GM12865 (cell line): Measurements from ENCODE around the gene PRODH.

Experiments
- DNase-seq: peaks from one replicate; pipeline ENCODE4 v3.0.0; 2010; ENCODE audit warnings: low read depth
- H3K4me3 ChIP-seq: 2 replicates; pipeline ENCODE4 v1.5.1; 2011; ENCODE audit warnings: mild to moderate bottlenecking, low read depth, low read length, control low read depth
- TF ChIP-seq, protein P1 (sequence below): IDR thresholded peaks from 2 replicates; pipeline ENCODE4 v1.5.1; 2011; ENCODE audit warnings: low read length, control low read depth, low read depth, inconsistent platforms; ENCODE audit not compliant: insufficient read depth; ENCODE audit errors: missing control alignments

Gene PRODH, protein sequence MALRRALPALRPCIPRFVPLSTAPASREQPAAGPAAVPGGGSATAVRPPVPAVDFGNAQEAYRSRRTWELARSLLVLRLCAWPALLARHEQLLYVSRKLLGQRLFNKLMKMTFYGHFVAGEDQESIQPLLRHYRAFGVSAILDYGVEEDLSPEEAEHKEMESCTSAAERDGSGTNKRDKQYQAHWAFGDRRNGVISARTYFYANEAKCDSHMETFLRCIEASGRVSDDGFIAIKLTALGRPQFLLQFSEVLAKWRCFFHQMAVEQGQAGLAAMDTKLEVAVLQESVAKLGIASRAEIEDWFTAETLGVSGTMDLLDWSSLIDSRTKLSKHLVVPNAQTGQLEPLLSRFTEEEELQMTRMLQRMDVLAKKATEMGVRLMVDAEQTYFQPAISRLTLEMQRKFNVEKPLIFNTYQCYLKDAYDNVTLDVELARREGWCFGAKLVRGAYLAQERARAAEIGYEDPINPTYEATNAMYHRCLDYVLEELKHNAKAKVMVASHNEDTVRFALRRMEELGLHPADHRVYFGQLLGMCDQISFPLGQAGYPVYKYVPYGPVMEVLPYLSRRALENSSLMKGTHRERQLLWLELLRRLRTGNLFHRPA

DNA sequence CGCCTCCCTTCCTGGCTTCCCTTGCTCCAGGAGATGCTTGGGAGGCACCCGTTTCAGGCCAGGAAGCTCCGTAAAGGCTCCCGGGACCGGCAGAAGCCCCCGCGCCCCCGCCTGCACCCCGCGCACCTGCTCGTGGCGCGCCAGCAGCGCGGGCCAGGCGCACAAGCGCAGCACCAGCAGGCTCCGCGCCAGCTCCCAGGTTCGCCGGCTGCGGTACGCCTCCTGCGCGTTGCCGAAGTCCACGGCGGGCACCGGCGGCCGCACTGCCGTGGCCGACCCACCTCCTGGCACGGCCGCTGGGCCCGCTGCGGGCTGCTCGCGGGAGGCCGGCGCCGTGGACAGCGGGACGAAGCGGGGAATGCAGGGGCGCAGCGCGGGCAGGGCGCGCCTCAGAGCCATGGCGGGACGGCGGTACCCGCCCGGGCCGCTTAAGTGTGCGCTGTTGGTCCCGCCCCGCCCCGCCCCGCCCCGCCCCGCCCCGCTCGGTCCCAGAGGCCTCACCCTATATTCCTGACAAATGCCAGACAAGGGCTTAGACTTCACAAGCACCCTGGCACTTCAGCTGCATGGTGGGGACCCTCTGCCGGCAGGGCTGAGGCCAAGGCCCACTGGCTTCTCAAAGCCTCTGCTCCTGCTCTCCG, at the start of gene PRODH:
Gene PRODH (minus strand): TSS at position 405 of the 641 bp plus-strand sequence. CDS start 6 bp downstream, at position 399.
- TF ChIP-seq, protein P1, sequence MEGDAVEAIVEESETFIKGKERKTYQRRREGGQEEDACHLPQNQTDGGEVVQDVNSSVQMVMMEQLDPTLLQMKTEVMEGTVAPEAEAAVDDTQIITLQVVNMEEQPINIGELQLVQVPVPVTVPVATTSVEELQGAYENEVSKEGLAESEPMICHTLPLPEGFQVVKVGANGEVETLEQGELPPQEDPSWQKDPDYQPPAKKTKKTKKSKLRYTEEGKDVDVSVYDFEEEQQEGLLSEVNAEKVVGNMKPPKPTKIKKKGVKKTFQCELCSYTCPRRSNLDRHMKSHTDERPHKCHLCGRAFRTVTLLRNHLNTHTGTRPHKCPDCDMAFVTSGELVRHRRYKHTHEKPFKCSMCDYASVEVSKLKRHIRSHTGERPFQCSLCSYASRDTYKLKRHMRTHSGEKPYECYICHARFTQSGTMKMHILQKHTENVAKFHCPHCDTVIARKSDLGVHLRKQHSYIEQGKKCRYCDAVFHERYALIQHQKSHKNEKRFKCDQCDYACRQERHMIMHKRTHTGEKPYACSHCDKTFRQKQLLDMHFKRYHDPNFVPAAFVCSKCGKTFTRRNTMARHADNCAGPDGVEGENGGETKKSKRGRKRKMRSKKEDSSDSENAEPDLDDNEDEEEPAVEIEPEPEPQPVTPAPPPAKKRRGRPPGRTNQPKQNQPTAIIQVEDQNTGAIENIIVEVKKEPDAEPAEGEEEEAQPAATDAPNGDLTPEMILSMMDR: no peak
- DNase-seq: no peak

DNA sequence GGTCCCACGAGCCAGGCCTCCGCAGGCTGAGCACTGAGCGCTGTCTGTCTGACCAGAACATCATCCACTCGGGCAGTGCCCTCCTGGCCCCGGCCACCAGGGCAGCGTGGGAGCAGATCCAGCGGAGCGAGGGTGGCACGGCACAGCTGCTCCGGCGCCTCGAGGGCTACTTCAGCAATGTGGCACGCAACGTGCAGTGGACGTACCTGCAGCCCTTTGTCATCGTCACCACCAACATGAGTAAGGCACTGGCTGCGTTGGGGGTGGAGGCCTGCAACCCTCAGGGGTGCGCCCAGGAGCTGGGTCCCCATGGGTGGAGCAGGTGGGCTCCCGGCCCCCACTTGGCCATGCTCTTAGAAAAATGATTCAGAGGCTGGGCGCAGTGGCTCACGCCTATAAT, 49.7 kb upstream of the PRODH start:
- TF ChIP-seq, protein P1: no peak
- DNase-seq: no peak
- no peak overlapping the region for H3K4me3 ChIP-seq

More for the DNA sequence above, at the start of gene PRODH:
- H3K4me3 ChIP-seq: no peak within 1 kb of the TSS

DNA sequence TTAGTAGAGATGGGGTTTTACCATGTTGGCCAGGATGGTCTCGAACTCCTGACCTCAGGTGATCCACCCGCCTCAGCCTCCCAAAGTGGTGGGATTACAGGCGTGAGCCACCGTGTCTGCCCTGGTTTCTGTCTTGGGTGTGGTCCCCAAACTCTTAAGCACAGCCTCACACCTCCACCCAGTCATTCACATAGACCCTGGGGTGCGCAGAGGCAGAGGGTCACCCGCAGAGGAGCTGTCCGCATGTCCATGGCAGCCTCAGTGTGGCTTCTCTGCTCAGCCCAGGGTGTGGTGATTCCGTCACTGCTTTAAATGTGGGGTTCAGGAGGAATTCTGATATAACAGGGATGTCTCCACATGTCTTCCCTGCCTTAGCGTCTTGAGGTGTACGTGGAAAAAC, 48.5 kb upstream of the PRODH start:
- no peak overlapping the region for H3K4me3 ChIP-seq
- DNase-seq: no peak
- TF ChIP-seq, protein P1: no peak

DNA sequence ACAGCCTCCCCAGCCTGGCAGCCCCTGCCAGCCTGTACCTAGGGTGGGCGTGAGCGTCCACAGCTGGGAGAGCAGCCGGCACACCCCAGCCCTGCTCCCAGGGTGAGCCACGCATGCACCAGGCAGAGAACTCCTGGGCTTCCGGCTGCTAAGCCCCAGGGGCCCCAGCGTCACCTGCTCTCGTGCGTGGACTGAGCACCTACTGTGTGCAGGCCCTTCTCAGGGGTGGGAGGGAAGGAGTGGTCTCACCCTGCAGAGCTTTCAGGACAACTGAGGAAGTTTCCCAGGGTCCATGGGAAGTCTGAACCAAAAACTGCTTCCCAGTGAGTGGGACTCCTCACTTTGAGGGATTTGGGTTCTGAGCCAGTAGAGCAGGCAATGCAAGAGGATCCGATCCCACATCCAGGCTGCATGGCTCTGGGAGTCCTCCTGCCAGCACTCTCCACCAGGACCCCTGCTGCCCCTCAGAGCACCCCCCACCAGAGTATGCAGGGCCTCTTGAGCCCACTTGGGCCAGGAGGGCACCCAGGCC, 47.1 kb upstream of the PRODH start:
- TF ChIP-seq, protein P1: no peak
- DNase-seq: no peak
- no peak overlapping the region for H3K4me3 ChIP-seq

DNA sequence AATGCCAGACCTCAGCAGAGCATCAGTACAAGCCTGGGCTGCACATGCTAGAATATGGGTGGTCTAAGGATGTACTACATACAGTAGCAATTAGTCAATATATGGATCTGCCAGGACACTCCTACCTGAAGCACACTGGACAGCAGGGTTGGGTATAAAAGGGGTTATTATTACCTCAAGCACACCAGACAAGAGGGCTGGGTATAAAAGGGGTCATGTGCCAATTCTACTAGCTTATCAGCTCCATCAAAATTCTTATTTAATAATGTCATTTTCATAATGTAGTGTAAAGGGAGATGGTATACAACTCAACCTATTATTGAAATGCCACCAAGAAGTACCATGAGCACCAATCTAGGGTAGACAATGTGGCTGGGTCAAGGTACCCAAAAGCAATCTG, 44.7 kb upstream of the PRODH start:
- no peak overlapping the region for H3K4me3 ChIP-seq
- TF ChIP-seq, protein P1: no peak
- DNase-seq: no peak

DNA sequence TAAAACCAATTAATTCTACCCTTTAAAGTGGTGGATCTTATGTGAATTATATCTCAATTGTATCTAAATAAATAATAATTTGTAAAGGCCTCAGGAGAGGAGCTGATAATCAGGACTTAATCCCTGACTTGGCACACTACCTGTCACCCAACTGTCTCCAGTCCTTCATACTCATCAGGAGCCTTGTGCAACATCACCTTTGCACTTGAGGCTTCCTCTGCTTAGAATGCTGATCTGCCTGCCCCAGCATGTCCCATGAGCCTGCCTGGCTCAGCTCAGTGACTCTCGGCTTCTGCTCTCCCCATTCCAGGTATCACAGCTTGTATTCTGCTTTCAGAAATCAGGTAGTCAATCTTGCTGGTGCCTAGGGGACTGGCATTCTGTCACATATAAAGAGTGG, 43.9 kb upstream of the PRODH start:
- H3K4me3 ChIP-seq: no peak overlapping the region
- TF ChIP-seq, protein P1: no peak
- DNase-seq: no peak
